Endometrial microvascular endothelial cells (primary cell): ENCODE data around the gene HMX1. TPM values are rescaled to one million over a fixed set of nuclear protein-coding genes. Genes with fewer than 3 reads are reported as not detected.

Experiments
- in situ Hi-C: cut with HindIII; loops from 2 replicates; pipeline ENCODE4 v1.10.0; 2017; ENCODE audit warnings: low sequenced_read_pairs, low pct_unique_long_range_greater_than_20kb; ENCODE audit errors: inconsistent ontology term
- total RNA-seq: library from RNA; depleted of rRNA; stranded (reverse); fragments of >200 nt; gene quantifications from one replicate; pipeline ENCODE4 v1.2.3, GENCODE V29; 2015; ENCODE audit errors: inconsistent ontology term

The HMX1 gene
- total RNA-seq, 1 donor from 2014 or later, result not detected

GRCh38 chr4:8872402-8873291, 1.0 kb upstream of the HMX1 start:
- in situ Hi-C loops, result no loop called here

GRCh38 chr4:8870647-8871416, 807 bp downstream of the HMX1 start:
- in situ Hi-C loops, result no loop called here

- in situ Hi-C loops, result no loop called here
These were observed 1.6 kb downstream of the HMX1 start for GRCh38 chr4:8869898-8870646.

DNA sequence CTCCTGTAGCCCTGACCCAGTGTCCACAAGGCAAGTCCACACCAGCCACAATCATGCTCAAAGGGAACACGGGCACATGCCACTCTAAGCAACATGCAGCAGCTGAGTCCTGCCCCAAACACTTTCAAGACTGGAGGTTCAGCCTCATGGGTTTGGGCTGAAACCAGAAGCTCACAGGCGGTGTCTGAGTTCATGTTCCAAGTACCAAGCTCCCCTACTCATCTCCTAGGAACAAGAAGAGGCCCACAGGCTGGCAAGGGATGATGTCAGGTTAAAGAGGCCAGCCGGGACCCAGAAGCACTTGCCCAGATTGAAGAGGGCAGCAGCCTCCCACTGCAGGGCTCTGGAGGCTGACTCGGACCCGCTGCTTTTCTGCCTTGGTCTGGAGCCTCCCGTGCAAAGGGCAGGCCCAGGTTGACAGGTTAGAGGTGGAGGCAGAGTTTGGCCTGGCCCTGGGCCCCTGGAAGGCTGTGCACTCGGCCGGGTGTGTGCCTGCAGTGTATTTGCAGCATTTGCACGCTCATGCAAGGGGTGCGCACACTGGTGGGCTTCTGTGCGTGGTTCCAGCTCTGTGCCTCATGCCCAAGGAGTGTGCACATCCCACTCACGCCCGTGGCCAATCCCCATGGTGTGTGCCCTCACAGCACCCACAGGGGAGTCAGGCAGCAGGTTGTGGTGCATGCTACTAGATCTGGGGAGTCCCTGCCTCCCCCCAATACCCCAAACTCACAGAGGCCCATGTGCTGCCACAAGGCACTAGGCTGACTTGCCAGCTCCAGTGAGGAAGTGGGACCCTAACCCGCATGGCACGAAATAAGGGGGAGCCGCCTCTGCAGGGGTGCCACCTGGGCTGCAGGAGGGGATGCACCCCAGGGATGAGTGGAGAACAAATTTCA, 2.4 kb downstream of the HMX1 start:
- in situ Hi-C loops, result no loop called here

GRCh38 chr4:8868321-8869001, 3.2 kb downstream of the HMX1 start:
- in situ Hi-C loops, result no loop called here

GRCh38 chr4:8867624-8868320, 3.9 kb downstream of the HMX1 start:
- in situ Hi-C loops, result no loop called here

DNA sequence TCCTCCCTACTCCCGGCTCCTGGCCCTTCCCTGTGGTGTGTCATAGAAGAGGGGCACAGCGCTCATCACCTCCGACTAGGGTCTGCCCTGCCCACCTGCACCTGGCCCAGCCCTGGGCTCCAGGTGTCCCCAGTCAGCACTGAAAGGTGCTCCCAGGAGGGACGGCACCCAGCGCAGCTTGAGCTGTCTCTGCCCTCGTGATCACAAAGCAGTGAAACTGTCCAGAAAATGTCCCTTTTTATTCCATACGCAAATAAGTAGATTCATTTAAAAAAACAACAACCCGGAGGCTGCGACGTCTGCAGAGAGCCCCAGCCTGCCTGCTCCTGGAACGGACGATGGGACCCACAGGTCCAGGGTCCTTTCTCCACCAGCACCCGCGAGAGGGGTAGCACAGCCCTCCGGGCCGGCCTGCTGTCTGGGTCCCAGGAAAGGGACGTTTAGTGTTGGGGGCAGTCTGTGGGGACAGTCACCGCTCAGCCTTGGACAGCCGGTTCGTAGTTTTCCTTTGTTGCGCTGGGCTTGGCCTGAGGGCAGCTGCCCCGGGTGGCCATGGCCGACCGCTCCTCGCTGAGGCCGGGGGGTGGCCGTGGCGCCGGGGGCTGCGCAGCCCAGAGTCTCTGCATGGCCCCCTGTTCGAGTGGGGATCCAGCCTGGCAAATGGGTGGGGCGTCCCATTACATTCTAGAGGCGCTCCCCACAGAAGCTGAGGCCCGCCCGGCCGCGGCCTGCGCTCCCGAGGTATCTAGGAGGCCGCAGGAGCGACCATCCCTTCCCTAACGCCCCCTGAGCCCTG, 4.6 kb downstream of the HMX1 start:
- in situ Hi-C loops, result no loop called here

- in situ Hi-C loops, result no loop called here
These were observed 5.2 kb downstream of the HMX1 start for GRCh38 chr4:8866421-8866820.

- in situ Hi-C loops, result no loop called here
These were observed 5.8 kb downstream of the HMX1 start for GRCh38 chr4:8865681-8866310.

DNA sequence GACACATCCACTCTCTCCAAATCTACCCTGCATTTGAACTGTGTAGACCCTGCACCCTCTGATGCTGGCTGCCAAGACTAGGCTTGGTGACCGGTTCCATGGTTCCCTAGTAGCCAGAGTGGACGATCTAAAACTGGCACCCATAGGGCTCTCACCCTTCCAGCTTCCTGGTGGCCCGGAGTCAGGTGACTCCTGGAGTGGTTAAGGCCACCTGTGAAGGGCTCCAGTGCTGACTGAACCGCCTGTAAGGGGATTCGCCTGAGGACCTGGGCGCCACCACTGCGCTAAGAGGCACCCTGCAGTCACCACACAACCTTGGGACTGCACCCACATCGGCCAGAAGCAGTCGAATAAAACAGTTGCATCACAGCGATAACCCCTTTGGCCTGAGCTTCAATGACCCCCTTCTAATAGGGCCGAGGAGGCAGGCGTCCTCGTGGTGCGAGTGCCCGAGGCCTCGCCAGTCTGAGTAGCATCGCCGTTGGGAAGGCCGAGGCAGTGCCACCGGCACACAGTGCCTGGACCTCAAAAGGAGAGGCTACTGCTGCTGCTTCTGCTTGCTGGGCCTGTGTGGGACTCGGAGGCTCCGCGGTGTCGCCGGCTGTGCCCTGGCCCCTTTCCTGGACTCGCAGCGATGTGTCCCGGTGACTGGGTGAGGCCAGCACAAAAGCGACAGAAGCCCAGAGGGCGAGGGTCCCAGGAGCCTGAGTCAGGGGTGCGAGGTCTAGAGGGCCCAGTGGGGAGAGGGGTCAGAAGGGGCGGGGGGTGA, 6.5 kb downstream of the HMX1 start:
- in situ Hi-C loops, result no loop called here

DNA sequence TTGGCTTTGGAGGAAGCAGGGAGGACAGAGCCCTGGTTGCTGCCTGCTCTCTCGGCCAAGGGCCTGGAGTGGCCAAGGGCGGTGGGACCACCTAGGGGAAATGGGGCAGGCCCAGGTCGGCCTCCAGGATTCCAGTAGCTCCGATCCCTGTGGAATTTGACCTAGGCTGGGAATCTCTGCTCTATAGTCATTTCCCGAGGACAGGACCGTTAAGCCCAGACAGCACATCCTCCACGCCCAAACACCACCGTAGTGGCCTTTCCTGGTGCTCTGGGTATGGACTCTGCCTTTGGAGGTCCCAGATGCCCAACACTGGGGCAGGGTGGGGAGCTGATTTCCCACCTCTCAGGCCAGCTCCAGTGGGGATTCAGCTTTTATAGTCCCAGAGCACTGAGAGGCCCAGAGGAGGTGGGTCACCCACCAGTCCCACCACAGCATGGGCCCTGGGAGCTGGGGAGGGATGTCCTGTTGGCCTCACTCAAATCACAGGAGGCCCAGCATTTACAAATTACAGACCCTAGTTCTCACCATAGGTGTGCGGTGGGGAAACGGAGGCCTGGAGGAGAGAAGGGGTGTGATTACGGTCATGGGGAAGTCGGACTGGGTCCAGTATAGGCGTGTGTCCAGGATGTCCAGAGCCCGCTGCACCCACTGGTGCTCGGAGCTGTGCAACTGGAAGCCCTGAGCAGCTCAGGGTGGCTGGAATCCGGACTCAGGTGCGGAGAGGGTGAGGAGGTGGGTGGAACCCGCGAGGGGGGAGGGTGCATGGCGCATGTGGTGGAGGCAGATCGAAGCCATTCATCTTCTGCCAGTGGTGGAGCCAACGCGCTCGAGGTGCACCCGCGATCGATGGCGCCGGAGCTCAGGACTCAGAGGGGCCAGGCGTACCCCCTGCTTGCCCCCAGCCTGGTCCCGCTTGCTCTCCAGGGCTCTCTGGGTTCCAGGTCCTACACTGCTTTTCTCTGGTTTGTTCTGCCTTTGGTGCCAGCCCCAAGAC, 7.7 kb downstream of the HMX1 start:
- in situ Hi-C loops, result no loop called here

GRCh38 chr4:8862800-8863685, 8.6 kb downstream of the HMX1 start:
- in situ Hi-C loops, result no loop called here

DNA sequence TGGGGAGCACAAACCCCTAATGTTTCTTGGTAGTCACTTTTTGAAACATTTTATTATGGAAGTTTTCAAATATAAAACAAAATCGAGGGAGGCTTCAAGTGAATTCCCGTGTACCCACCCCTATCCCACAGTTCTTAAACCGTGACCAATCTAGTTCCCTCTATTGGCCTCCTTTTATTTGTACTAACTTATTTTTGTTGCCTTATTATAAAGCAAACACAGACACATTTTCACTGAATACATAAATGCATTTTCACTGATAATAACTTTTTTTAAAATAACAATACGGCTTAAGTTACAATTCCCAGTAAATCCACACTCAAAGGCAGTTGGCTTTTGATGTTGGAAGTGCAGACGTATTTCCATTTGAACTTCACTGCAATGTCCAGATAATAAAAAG, 9.3 kb downstream of the HMX1 start:
- in situ Hi-C loops, result no loop called here
